Thyroid gland (tissue), 4 donors: ENCODE measurements around the gene KCNJ6.

ENCODE experiments used
- POLR2A ChIP-seq, 2 donors: fragments of 450-650 bp; IDR thresholded peaks; one replicate each; pipeline ENCODE4 v1.6.1; 2017; ENCODE audit warnings: antibody characterized with exemption in 2 of 2, mild to moderate bottlenecking in 2 of 2, moderate library complexity in 1 of 2
- TF ChIP-seq, protein P1 (sequence below), 6 experiments: fragments of 200-600 bp in 3 of 6; fragments of 450-650 bp in 3 of 6; sonication (generic) in 3 of 6; IDR thresholded peaks; one replicate each; pipeline ENCODE4 v1.5.1; 2016 to 2019; ENCODE audit warnings: antibody characterized with exemption in 6 of 6, mild to moderate bottlenecking in 2 of 6, inconsistent platforms in 1 of 6, moderate library complexity in 1 of 6

- TF ChIP-seq, protein P1, sequence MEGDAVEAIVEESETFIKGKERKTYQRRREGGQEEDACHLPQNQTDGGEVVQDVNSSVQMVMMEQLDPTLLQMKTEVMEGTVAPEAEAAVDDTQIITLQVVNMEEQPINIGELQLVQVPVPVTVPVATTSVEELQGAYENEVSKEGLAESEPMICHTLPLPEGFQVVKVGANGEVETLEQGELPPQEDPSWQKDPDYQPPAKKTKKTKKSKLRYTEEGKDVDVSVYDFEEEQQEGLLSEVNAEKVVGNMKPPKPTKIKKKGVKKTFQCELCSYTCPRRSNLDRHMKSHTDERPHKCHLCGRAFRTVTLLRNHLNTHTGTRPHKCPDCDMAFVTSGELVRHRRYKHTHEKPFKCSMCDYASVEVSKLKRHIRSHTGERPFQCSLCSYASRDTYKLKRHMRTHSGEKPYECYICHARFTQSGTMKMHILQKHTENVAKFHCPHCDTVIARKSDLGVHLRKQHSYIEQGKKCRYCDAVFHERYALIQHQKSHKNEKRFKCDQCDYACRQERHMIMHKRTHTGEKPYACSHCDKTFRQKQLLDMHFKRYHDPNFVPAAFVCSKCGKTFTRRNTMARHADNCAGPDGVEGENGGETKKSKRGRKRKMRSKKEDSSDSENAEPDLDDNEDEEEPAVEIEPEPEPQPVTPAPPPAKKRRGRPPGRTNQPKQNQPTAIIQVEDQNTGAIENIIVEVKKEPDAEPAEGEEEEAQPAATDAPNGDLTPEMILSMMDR (IDR thresholded peaks at IDR 0.05) = no peak
- TF ChIP-seq POLR2A (IDR thresholded peaks at IDR 0.05) = no peak
These were observed 163.1 kb downstream of the KCNJ6 start for GRCh38 chr21:37753122-37753599.
